Measurements from ENCODE around the gene KMT2D.

Gene KMT2D

GRCh38 chr12:49031573-49032161, 28.9 kb downstream of the KMT2D start:
- no peak for DNase-seq

GRCh38 chr12:49030714-49031572, 29.7 kb downstream of the KMT2D start:
- no peak for DNase-seq

- DNase-seq, result no peak
These were observed 30.5 kb downstream of the KMT2D start for GRCh38 chr12:49030119-49030518.

DNA sequence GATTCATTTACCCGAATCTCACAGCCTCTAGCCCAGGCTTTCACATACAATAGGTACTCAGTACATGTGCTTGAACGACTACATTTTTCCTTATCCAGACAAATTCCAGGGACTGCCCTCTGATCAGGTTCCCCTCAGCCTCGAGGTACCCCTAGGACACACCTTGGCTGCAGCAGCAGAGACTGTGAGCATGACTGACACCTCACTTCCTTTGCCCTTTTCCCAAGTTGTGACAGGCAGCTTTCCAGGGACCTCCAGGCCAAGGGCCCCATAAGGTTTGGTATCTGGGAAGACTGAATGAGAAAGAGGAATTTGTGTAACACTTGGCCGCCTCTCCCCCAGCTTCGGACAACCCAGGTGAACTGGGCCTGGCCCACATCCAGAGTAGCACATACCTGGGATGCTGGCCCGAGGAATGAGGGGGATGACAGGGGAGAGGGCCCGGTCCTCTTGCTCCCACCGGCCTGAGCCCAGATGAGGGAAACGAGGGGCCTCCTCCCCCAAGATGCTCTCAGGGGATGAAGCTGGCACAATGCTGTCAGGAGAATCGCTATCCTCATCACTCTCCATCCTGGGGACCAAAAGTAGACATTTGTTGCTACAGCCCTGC, 31.8 kb downstream of the KMT2D start:
- DNase-seq, result no peak

DNA sequence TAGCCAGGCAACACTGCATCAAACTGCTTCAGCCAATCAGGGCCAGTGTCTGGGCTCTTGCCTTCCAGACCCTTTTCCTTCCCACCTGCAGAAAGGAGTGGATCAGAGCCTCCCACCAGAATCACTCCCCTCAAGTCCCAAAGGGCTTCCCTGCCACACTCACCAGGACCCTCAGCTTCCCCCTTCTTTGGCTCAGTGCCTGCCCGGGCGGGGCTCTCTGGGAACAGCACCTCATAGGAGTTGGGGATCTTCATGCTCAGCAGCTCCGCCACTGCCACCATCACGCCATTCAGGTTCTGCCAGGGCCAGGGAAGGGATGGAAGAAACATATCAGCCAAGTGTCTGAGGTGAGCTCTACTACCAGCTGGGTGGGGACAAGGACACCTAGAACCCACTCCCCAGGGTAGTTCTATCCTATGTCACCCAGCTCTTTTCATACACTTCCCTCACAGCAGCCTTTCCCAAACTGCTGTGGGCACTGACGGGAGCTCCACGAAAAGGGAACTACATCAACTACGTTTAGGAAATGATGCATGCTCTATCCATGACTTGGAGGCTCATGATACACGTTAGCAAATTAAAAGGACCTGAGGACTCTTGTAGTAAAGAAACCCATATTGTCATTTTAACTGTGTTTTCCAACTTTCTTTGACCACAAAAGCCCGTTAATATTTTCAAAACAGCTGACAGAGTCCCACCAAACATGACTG, 32.6 kb downstream of the KMT2D start:
- no peak for DNase-seq

GRCh38 chr12:49026678-49027480, 33.7 kb downstream of the KMT2D start:
- DNase-seq, result no peak

DNA sequence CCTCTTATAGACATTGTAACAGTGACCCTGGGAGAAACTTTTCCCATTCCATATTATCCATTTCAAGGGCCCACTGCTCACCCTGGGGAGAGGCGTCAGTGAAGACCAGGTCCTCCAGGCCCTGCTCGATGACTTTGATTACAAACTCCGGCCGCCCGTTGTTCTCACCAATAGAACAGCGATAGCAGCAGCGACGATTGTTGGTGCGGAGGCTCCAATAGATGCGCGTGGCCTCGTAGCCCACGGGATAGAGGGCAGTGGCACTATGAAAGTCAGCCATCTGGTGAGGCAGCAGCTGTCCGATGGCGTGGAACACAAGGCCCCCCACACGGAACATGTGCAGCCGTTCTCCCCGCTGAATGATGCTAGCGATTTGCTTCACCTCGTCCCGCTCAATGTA, 34.5 kb downstream of the KMT2D start:
- DNase-seq, result no peak

GRCh38 chr12:49025463-49025862, 35.1 kb downstream of the KMT2D start:
- DNase-seq, result no peak

DNA sequence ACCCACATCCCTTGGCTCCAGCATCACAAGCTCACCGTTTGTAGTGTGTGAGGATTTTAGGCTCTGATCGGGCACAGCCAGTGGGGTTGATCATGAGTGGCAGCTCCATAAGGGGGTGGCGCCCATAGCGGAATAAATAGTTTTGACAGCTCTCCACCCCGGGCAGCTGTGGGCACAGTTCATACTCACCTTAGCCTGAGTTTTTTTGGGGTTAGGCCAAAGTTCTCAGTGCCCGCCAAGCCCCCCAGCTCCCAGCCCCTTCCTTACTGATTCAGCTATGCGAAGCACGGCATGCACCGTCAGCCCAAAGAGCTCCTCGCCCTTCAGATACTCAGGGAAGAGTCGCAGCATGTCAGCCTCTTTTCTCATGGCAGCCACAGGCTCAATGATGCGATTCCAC, 36.1 kb downstream of the KMT2D start:
- DNase-seq, result no peak

GRCh38 chr12:49023812-49024211, 36.8 kb downstream of the KMT2D start:
- no peak for DNase-seq

- DNase-seq, result no peak
These were observed 37.9 kb downstream of the KMT2D start for GRCh38 chr12:49022558-49023178.

DNA sequence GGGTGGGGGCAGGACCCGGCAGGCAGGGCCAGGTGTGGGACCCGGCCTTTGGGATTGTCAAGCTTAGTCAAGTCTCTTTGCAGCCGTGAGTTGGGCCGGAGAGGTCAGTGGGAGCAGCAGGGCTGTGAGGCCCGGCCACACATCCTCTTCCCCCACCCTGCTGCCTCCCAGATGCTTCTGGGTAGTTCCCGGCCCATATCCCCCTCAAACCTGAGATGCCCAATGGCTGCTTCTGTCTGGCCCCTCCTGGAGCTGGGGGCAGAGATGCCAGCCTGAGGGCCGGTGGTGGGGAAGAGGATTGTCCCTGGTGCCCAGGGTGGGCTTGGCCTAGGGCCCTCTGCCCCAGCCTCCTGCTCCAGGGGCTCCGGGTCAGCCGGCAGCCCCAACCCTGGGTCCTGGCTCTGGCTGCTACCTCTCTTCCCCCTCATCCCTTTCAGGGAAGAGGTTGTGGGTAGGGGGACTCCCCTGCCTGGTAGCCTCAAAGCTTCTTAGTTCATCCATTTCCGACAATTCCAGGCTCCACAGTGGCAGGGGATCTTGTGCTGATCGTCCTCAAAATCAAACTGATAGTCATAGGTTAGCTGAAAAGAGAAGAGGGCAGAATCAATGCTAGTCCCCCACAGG, 39.2 kb downstream of the KMT2D start:
- DNase-seq, result no peak

DNA sequence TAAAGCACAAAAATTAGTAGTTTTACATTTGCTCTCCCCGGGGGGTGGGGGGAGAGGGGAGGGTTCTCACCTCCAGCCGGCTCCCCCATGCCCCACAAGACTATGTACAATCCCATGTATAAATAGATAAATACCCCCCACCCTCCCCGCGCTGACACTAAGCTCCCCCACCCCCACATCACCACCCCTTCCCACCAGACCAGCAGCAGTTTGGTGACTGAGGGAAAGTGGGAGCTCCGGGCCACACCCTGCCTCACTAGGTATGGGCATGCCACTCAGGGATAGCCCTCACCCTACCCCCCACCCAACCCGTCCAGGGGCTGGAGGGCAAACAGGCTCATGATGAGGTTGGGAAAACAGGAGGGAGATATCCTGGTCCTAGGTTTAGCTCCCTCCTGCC, 40.2 kb downstream of the KMT2D start:
- no peak for DNase-seq

DNA sequence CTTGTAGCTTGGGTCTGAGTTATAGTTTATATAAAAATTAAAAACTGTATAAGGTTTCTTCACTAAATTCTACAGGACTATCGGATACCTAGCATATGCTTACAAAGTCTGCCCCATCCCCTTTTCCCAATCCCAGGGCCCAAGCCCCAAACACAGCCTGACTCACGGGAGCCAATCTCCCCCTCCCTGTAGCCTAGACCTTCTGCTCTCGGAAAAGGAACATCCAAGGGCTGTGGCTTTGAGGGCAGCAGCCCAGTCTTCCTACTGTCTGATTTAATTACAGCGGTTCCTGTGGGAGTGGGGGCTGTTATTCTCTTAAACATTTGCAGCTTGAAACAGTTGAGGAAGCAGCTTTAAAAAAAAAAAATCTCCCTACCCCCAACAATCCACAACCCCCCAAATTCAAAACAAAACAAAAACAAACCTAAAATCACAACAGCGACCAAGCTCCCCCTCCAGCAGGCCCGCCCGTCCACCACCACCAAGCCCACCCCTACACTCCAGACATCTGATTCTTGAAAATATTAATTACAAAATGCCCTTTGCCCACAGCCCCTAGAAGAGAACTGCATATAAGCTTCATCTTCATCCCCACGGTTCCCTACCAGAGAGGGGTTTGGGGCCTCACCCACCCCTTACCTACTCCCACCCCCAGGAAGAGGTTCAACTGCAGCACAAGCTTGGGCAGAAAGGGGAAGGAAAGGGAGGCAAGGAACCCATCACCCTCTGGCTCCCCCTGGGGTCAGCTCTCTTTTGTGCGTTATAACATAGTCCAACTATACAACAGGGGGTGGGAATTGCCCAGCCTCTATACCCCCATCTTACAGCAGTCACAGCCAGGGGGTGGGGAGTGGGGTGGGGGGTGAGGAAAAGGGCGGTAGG, 40.9 kb downstream of the KMT2D start:
- DNase-seq, result no peak

GRCh38 chr12:49019120-49019430, 41.5 kb downstream of the KMT2D start:
- DNase-seq, result no peak

GRCh38 chr12:49018261-49019119, 42.1 kb downstream of the KMT2D start, which contains the start of gene PRKAG1:
TSS of gene PRKAG1 (minus strand) at chr12:49018776. CDS start at chr12:49018740, 36 bp downstream.
- DNase-seq, result no peak

- no peak for DNase-seq
These were observed 42.7 kb downstream of the KMT2D start for GRCh38 chr12:49017891-49018260.

DNA sequence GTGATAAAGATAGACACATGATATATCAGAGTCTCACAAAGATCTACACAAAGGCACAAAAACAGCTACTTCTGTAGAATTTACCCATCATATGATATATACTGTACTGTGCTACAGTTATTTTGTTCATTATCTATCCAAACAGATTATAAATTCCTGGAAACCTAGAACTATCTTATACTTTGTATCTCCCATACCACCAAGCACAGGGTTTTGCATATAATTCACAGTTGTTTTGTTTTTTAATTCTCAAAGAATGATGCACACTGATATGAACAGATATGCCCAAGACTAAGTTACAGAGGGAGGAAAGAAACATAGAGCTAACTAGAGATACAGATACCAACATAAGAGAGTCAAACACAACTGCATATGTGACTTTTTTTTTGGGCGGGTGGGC, 45.4 kb downstream of the KMT2D start:
- DNase-seq, result no peak

- DNase-seq, result no peak
These were observed 46.0 kb downstream of the KMT2D start for GRCh38 chr12:49014547-49014946.

DNA sequence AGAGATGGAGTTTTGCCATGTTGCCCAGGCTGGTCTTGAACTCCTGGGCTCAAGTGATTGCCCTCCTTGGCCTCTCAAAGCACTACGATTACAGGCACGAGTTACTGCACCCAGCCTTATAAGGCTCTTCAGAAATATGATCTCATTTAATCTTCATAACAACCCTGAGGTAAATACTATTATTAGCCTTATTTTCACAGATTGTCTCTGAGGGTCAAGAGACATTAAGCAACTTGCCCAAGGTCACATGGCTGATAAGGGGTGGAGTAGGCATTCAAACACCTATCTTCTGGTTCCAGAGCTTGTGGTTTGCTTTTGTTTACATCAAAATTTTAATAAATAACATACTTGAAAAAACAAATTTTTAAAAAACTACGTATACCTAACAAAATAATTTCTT, 47.2 kb downstream of the KMT2D start:
- no peak for DNase-seq
